ENCODE results near the gene UCN2. TPM values are rescaled to one million over a fixed set of nuclear protein-coding genes. Genes with fewer than 3 reads are reported as not detected.

The UCN2 gene
- total and polyA plus RNA-seq, 4 experiments from 2014 or later: not detected

GRCh38 chr3:48599509-48600285, 36.1 kb upstream of the UCN2 start:
- no peaks in the 10 kb centered on the region for H3K27me3 Mint-ChIP-seq
- Histone ChIP-seq H3K27ac (ENCODE audit: low read depth, low read length) (no peak overlapping the region), H3K36me3 (ENCODE audit: insufficient read depth, low read length) (peaks cover 55% of the 10 kb centered on the region), H3K9me3 (ENCODE audit: control insufficient read depth in 1 of 2, low read length in 2 of 2) (no peaks in the 10 kb centered on the region), H3K27me3 (ENCODE audit: insufficient read depth, low read length) (no peaks in the 10 kb centered on the region), H3K4me1 (ENCODE audit: insufficient read depth, low read length) (no peaks in the 10 kb centered on the region), H3K4me3 (ENCODE audit: low read length in 2 of 2) (no peak overlapping the region)
- H3K4me1 Mint-ChIP-seq: peaks cover 0 to 6% (median 2%) of the 10 kb centered on the region in 4 donors
- peak overlapping the region in 1 of 7 donors; percentile 56 for H3K27ac Mint-ChIP-seq
- no peak for DNase-seq
- POLR2A ChIA-PET (ENCODE audit: partially characterized antibody): no interaction called here
- CTCF ChIA-PET (ENCODE audit: partially characterized antibody): no interaction called here
- no peaks in the 10 kb centered on the region for H3K9me3 Mint-ChIP-seq
- H3K4me3 Mint-ChIP-seq: no peak overlapping the region
- intact Hi-C loops (cut with micrococcal nuclease): no loop called here
- H3K36me3 Mint-ChIP-seq: peaks cover 27 to 58% of the 10 kb centered on the region in 2 donors

GRCh38 chr3:48599077-48599501, 35.5 kb upstream of the UCN2 start:
- Histone ChIP-seq H3K4me3 (ENCODE audit: low read length in 2 of 2) (no peak overlapping the region), H3K4me1 (ENCODE audit: insufficient read depth, low read length) (no peaks in the 10 kb centered on the region), H3K27me3 (ENCODE audit: insufficient read depth, low read length) (no peaks in the 10 kb centered on the region), H3K27ac (ENCODE audit: low read depth, low read length) (no peak overlapping the region), H3K9me3 (ENCODE audit: control insufficient read depth in 1 of 2, low read length in 2 of 2) (no peaks in the 10 kb centered on the region), H3K36me3 (ENCODE audit: insufficient read depth, low read length) (peaks cover 48% of the 10 kb centered on the region)
- peaks cover 21 to 52% of the 10 kb centered on the region in 2 donors for H3K36me3 Mint-ChIP-seq
- peaks cover 0 to 6% (median 4%) of the 10 kb centered on the region in 4 donors for H3K4me1 Mint-ChIP-seq
- no peak overlapping the region for H3K4me3 Mint-ChIP-seq
- no peak overlapping the region for H3K27ac Mint-ChIP-seq
- peaks cover 0 to 2% of the 10 kb centered on the region in 2 donors for H3K27me3 Mint-ChIP-seq
- CTCF ChIA-PET (ENCODE audit: partially characterized antibody): no interaction called here
- H3K9me3 Mint-ChIP-seq: no peaks in the 10 kb centered on the region
- no peak for DNase-seq
- intact Hi-C loops (cut with micrococcal nuclease): no loop called here
- POLR2A ChIA-PET (ENCODE audit: partially characterized antibody): no interaction called here

- DNase-seq: no peak
- Histone ChIP-seq H3K4me3 (ENCODE audit: low read length in 2 of 2) (no peak overlapping the region), H3K27ac (ENCODE audit: low read depth, low read length) (no peak overlapping the region), H3K9me3 (ENCODE audit: control insufficient read depth in 1 of 2, low read length in 2 of 2) (no peaks in the 10 kb centered on the region), H3K27me3 (ENCODE audit: insufficient read depth, low read length) (no peaks in the 10 kb centered on the region), H3K4me1 (ENCODE audit: insufficient read depth, low read length) (no peaks in the 10 kb centered on the region), H3K36me3 (ENCODE audit: insufficient read depth, low read length) (peaks cover 43% of the 10 kb centered on the region)
- Mint-ChIP-seq H3K27me3 (peaks cover 0 to 2% of the 10 kb centered on the region in 2 donors), H3K4me3 (no peak overlapping the region), H3K9me3 (no peaks in the 10 kb centered on the region), H3K4me1 (peaks cover 0 to 6% (median 4%) of the 10 kb centered on the region in 4 donors), H3K36me3 (peaks cover 21 to 48% of the 10 kb centered on the region in 2 donors), H3K27ac (no peak overlapping the region)
- intact Hi-C loops (cut with micrococcal nuclease): no loop called here
- CTCF ChIA-PET (ENCODE audit: partially characterized antibody): no interaction called here
- POLR2A ChIA-PET (ENCODE audit: partially characterized antibody): no interaction called here
Observed at GRCh38 chr3:48598323-48599076, 34.9 kb upstream of the UCN2 start.

- H3K9me3 ChIP-seq (ENCODE audit: control insufficient read depth in 1 of 2, low read length in 2 of 2): no peaks in the 10 kb centered on the region
- H3K27ac Mint-ChIP-seq: no peak overlapping the region
- intact Hi-C loops (cut with micrococcal nuclease): no loop called here
- peaks cover 0 to 6% (median 3%) of the 10 kb centered on the region in 4 donors for H3K4me1 Mint-ChIP-seq
- no peaks in the 10 kb centered on the region for H3K27me3 ChIP-seq (ENCODE audit: insufficient read depth, low read length)
- no peak for DNase-seq
- H3K4me3 Mint-ChIP-seq: no peak overlapping the region
- H3K27me3 Mint-ChIP-seq: peaks cover 4 to 8% of the 10 kb centered on the region in 2 donors
- H3K9me3 Mint-ChIP-seq: no peaks in the 10 kb centered on the region
- H3K36me3 Mint-ChIP-seq: peaks cover 15 to 38% of the 10 kb centered on the region in 2 donors
- no peak overlapping the region for H3K4me3 ChIP-seq (ENCODE audit: low read length in 2 of 2)
- CTCF ChIA-PET (ENCODE audit: partially characterized antibody): no interaction called here
- peaks cover 32% of the 10 kb centered on the region for H3K36me3 ChIP-seq (ENCODE audit: insufficient read depth, low read length)
- H3K27ac ChIP-seq (ENCODE audit: low read depth, low read length): no peak overlapping the region
- POLR2A ChIA-PET (ENCODE audit: partially characterized antibody): no interaction called here
- H3K4me1 ChIP-seq (ENCODE audit: insufficient read depth, low read length): no peaks in the 10 kb centered on the region
Observed at GRCh38 chr3:48597408-48597800, 33.8 kb upstream of the UCN2 start.

- Mint-ChIP-seq H3K27me3 (peaks cover 4 to 8% of the 10 kb centered on the region in 2 donors), H3K36me3 (peaks cover 11 to 35% of the 10 kb centered on the region in 2 donors), H3K4me1 (peaks cover 0 to 6% (median 3%) of the 10 kb centered on the region in 4 donors), H3K27ac (no peak overlapping the region), H3K4me3 (no peak overlapping the region), H3K9me3 (no peaks in the 10 kb centered on the region)
- Histone ChIP-seq H3K27ac (ENCODE audit: low read depth, low read length) (no peak overlapping the region), H3K27me3 (ENCODE audit: insufficient read depth, low read length) (no peaks in the 10 kb centered on the region), H3K9me3 (ENCODE audit: control insufficient read depth in 1 of 2, low read length in 2 of 2) (no peaks in the 10 kb centered on the region), H3K4me1 (ENCODE audit: insufficient read depth, low read length) (no peaks in the 10 kb centered on the region), H3K36me3 (ENCODE audit: insufficient read depth, low read length) (peaks cover 29% of the 10 kb centered on the region), H3K4me3 (ENCODE audit: low read length in 2 of 2) (no peak overlapping the region)
- CTCF ChIA-PET (ENCODE audit: partially characterized antibody): no interaction called here
- POLR2A ChIA-PET (ENCODE audit: partially characterized antibody): no interaction called here
- intact Hi-C loops (cut with micrococcal nuclease): no loop called here
- no peak for DNase-seq
Observed at GRCh38 chr3:48596676-48597407, 33.3 kb upstream of the UCN2 start.

GRCh38 chr3:48596157-48596556, 32.6 kb upstream of the UCN2 start:
- Mint-ChIP-seq H3K4me1 (peaks cover 0 to 6% (median 3%) of the 10 kb centered on the region in 4 donors), H3K4me3 (no peak overlapping the region), H3K36me3 (peaks cover 10 to 30% of the 10 kb centered on the region in 2 donors), H3K9me3 (no peaks in the 10 kb centered on the region), H3K27ac (peak overlapping the region in 3 of 7 donors; percentile 7 to 57 (median 33)), H3K27me3 (peaks cover 4 to 8% of the 10 kb centered on the region in 2 donors)
- Histone ChIP-seq H3K27ac (ENCODE audit: low read depth, low read length) (no peak overlapping the region), H3K36me3 (ENCODE audit: insufficient read depth, low read length) (peaks cover 22% of the 10 kb centered on the region), H3K27me3 (ENCODE audit: insufficient read depth, low read length) (no peaks in the 10 kb centered on the region), H3K9me3 (ENCODE audit: control insufficient read depth in 1 of 2, low read length in 2 of 2) (no peaks in the 10 kb centered on the region), H3K4me3 (ENCODE audit: low read length in 2 of 2) (no peak overlapping the region), H3K4me1 (ENCODE audit: insufficient read depth, low read length) (no peaks in the 10 kb centered on the region)
- POLR2A ChIA-PET (ENCODE audit: partially characterized antibody): no interaction called here
- intact Hi-C loops (cut with micrococcal nuclease): no loop called here
- DNase-seq: no peak
- CTCF ChIA-PET (ENCODE audit: partially characterized antibody): no interaction called here
